OCI-LY7 (cell line): ENCODE measurements around the gene SERINC2. TPM values are rescaled to one million over a fixed set of nuclear protein-coding genes. Genes with fewer than 3 reads are reported as not detected.

Source experiments
- BruUV-seq: library from RNA; stranded (reverse); fragments of 400-500 nt; replicated peaks from 2 replicates; lab custom pipeline; 2021; lab: Mats Ljungman, UMichigan
- CTCF ChIA-PET: fragments of 300-600 bp; sonication (Branson Sonifier 250); formaldehyde crosslinking; loops from one replicate; lab custom pipeline; 2022; ENCODE audit warnings: antibody characterized with exemption; ENCODE audit not compliant: unreplicated experiment; lab: Charles Lee
- POLR2A ChIA-PET: fragments of 300-600 bp; sonication (Branson Sonifier 250); formaldehyde crosslinking; loops from one replicate; lab custom pipeline; 2022; ENCODE audit warnings: antibody characterized with exemption; lab: Charles Lee
- DNase-seq: peaks from one replicate; pipeline ENCODE4 v3.0.0-alpha.2; 2015; ENCODE audit warnings: low spot score
- H2AFZ ChIP-seq: fragments of 200-600 bp; sonication (generic), shearing (Covaris generic); 2 replicates; pipeline ENCODE4 v1.6.1; 2014; ENCODE audit warnings: mild to moderate bottlenecking, antibody characterized with exemption, low read length, moderate library complexity
- H3K27ac ChIP-seq: fragments of 200-600 bp; sonication (generic); 2 replicates; pipeline ENCODE4 v1.5.1; 2014; ENCODE audit warnings: mixed run types, low read depth, mild to moderate bottlenecking, moderate library complexity, low read length, inconsistent platforms; ENCODE audit not compliant: poor library complexity, severe bottlenecking
- H3K36me3 ChIP-seq: fragments of 200-600 bp; sonication (generic); 2 replicates; pipeline ENCODE4 v1.6.1; 2014; ENCODE audit warnings: mild to moderate bottlenecking, antibody characterized with exemption, low read length, moderate library complexity, mixed read lengths; ENCODE audit not compliant: insufficient read depth
- H3K4me1 ChIP-seq: fragments of 200-600 bp; sonication (generic); 2 replicates; pipeline ENCODE4 v1.5.1; 2014; ENCODE audit warnings: mild to moderate bottlenecking, low read length; ENCODE audit not compliant: insufficient read depth, poor library complexity, severe bottlenecking
- H3K4me2 ChIP-seq: fragments of 200-600 bp; sonication (generic); 2 replicates; pipeline ENCODE4 v1.6.1; 2014; ENCODE audit warnings: mild to moderate bottlenecking, low read length
- H3K4me3 ChIP-seq: fragments of 200-600 bp; sonication (generic); 2 replicates; pipeline ENCODE4 v1.5.1; 2014; ENCODE audit warnings: mild to moderate bottlenecking, low read depth, low read length; ENCODE audit not compliant: poor library complexity, severe bottlenecking
- H3K79me2 ChIP-seq: fragments of 200-600 bp; sonication (generic); 2 replicates; pipeline ENCODE4 v1.6.1; 2016; ENCODE audit warnings: low read depth, mild to moderate bottlenecking, low read length, moderate library complexity, mixed read lengths; ENCODE audit not compliant: insufficient read depth
- H3K9me2 ChIP-seq: fragments of 200-600 bp; sonication (generic); 2 replicates; pipeline ENCODE4 v1.6.1; 2016; ENCODE audit warnings: mild to moderate bottlenecking, low read length, mixed read lengths; ENCODE audit not compliant: insufficient read depth
- H3K9me3 ChIP-seq: fragments of 200-600 bp; sonication (generic); 2 replicates; pipeline ENCODE4 v1.6.1; 2014; ENCODE audit warnings: mild to moderate bottlenecking, mixed run types, low read length, mixed read lengths
- H4K20me1 ChIP-seq: fragments of 200-600 bp; sonication (generic); 2 replicates; pipeline ENCODE4 v1.6.1; 2014; ENCODE audit warnings: mild to moderate bottlenecking, antibody characterized with exemption, low read length, moderate library complexity, mixed read lengths; ENCODE audit not compliant: insufficient read depth
- EZH2phosphoT487 ChIP-seq: fragments of 200-600 bp; sonication (generic); IDR thresholded peaks from 2 replicates; pipeline ENCODE4 v1.6.1; 2018; ENCODE audit warnings: low read depth, borderline replicate concordance, mild to moderate bottlenecking, mixed run types, antibody characterized with exemption, low read length, moderate library complexity, mixed read lengths
- intact Hi-C: fragments of 100-400 bp; cut with micrococcal nuclease; formaldehyde crosslinking; loops from one replicate; pipeline ENCODE4 v1.10.0; 2022; ENCODE audit not compliant: unreplicated experiment
- total RNA-seq, 2 experiments: library from RNA; depleted of rRNA in 1 of 2; stranded (reverse); fragments of >200 nt in 1 of 2; shearing (Covaris generic) in 1 of 2; gene quantifications; 2 replicates each; pipeline ENCODE4 v1.2.3, GENCODE V29; 2014 to 2022
- TF ChIP-seq, protein P1 (sequence below): fragments of 200-600 bp; sonication (generic); conservative IDR thresholded peaks from 2 replicates; pipeline ENCODE4 v1.5.1; 2014; ENCODE audit warnings: mild to moderate bottlenecking, antibody characterized with exemption, low read length, moderate library complexity, mixed read lengths

SERINC2 gene
- total RNA-seq, 2 experiments from 2014 or later, result 3.5 to 11.1 TPM

DNA sequence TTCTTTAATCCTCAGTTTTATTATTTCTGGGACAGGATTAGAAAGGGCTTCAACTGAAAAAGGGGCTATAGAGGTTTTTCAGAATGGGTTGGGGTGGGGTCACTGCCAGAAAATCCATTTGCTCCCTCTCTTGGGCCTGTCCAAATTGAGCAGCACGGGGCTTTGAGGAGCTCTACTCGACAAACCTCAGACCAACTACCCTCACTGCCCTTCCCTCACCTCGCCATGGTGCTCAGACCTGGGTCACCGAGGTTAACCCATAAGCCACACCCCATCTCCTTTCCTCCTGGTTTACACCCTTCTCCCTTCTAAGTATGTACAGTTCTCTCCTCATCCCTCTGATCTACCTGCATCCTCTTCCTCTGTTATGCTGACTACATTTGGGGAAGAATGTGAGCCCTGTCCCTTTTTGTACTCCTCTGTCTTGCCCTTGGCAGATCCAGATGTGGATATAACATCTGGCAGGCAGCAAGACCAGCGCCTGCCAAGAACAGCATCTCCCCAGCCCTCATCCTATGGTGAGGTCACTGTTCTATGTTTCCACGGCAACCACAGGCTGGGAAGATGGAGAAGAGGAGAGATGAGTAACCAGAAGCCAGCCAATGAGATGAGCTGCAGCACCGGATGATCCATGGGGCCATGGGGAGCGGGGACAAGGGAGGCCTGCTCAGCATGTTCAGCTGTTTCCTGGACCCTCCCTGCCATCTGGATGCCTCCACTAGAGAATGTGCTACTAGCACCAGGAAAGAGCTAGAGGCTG, 36.5 kb upstream of the SERINC2 start:
- no peaks in the 10 kb centered on the region for H3K9me2 ChIP-seq
- ChIA-PET CTCF (no interaction called here), POLR2A (interaction anchor here (0.6 kb wide), 2 partner anchors 36 to 1335 kb away, joined by 6 to 8 read pairs; no protein-coding TSS in a partner anchor)
- H3K36me3 ChIP-seq, result no peaks in the 10 kb centered on the region
- no peaks in the 10 kb centered on the region for H3K9me3 ChIP-seq
- no peak for DNase-seq
- H3K4me3 ChIP-seq, result no peak overlapping the region
- intact Hi-C loops, result no loop called here
- TF ChIP-seq, protein P1, sequence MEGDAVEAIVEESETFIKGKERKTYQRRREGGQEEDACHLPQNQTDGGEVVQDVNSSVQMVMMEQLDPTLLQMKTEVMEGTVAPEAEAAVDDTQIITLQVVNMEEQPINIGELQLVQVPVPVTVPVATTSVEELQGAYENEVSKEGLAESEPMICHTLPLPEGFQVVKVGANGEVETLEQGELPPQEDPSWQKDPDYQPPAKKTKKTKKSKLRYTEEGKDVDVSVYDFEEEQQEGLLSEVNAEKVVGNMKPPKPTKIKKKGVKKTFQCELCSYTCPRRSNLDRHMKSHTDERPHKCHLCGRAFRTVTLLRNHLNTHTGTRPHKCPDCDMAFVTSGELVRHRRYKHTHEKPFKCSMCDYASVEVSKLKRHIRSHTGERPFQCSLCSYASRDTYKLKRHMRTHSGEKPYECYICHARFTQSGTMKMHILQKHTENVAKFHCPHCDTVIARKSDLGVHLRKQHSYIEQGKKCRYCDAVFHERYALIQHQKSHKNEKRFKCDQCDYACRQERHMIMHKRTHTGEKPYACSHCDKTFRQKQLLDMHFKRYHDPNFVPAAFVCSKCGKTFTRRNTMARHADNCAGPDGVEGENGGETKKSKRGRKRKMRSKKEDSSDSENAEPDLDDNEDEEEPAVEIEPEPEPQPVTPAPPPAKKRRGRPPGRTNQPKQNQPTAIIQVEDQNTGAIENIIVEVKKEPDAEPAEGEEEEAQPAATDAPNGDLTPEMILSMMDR, result no peak
- no peak for TF ChIP-seq EZH2phosphoT487
- no TSS peak for BruUV-seq
- H4K20me1 ChIP-seq, result no peaks in the 10 kb centered on the region
- H3K27ac ChIP-seq, result no peak overlapping the region
- H3K4me1 ChIP-seq, result no peaks in the 10 kb centered on the region
- H3K79me2 ChIP-seq, result no peaks in the 10 kb centered on the region
- H2AFZ ChIP-seq, result no peak overlapping the region
- H3K4me2 ChIP-seq, result no peak overlapping the region

DNA sequence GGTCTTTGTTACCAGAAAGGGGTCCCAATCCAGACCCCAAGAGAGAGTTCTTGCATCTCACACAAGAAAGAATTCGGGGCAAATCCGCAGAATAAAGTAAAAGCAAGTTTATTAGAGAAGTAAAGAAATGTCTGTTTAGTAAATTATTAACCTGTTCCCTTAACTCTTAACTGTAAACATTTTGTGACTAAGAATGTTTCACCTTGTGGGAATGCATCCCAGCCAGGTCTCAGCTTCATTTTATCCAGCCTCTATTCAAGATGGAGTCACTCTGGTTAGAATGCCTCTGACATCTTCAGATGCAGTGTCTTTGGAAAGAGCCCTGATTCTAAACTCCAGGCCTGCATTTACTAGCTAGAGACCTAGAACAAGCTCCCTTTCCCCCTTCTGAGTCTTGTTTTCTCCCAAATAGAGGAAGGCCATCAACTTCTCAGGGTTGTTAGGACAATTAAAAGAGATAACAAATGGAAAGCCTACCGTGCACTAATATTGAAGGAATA, 35.6 kb upstream of the SERINC2 start:
- ChIA-PET POLR2A (interaction anchor here (0.6 kb wide), 2 partner anchors 37 to 1334 kb away, joined by 6 to 8 read pairs; no protein-coding TSS in a partner anchor), CTCF (no interaction called here)
- TF ChIP-seq EZH2phosphoT487, result no peak
- TF ChIP-seq, protein P1, result no peak
- no peak overlapping the region for H3K4me2 ChIP-seq
- DNase-seq, result no peak
- no peaks in the 10 kb centered on the region for H3K36me3 ChIP-seq
- no TSS peak for BruUV-seq
- no peak overlapping the region for H3K4me3 ChIP-seq
- intact Hi-C loops, result no loop called here
- no peaks in the 10 kb centered on the region for H3K79me2 ChIP-seq
- no peaks in the 10 kb centered on the region for H4K20me1 ChIP-seq
- no peaks in the 10 kb centered on the region for H3K9me2 ChIP-seq
- no peak overlapping the region for H3K27ac ChIP-seq
- H2AFZ ChIP-seq, result no peak overlapping the region
- no peaks in the 10 kb centered on the region for H3K9me3 ChIP-seq
- no peaks in the 10 kb centered on the region for H3K4me1 ChIP-seq

DNA sequence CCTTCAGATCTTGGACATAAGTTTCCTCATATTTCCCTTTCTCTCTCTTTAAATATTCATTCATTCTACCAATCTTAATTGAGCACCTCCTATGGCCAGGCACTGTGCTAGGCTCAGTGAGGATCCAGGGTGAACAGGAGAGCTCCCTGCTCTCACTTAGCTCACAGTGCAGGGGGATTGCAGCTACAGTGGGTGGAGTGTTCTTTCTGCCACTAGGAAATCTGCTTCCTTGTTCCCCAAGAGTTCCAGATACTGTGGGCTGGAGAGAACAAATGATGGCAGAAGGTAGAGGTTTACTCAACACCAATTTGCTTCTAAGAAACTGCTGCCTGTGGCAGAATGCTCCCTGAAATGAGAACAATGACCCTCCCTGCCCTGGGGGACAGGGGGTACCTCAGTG, 35.0 kb upstream of the SERINC2 start:
- BruUV-seq, result no TSS peak
- H3K9me3 ChIP-seq, result no peaks in the 10 kb centered on the region
- H3K4me2 ChIP-seq, result no peak overlapping the region
- H3K4me3 ChIP-seq, result no peak overlapping the region
- intact Hi-C loops, result no loop called here
- no peaks in the 10 kb centered on the region for H3K4me1 ChIP-seq
- POLR2A ChIA-PET, result no interaction called here
- no peak for TF ChIP-seq EZH2phosphoT487
- TF ChIP-seq, protein P1, result no peak
- H4K20me1 ChIP-seq, result no peaks in the 10 kb centered on the region
- no peak overlapping the region for H2AFZ ChIP-seq
- CTCF ChIA-PET, result no interaction called here
- no peaks in the 10 kb centered on the region for H3K79me2 ChIP-seq
- H3K9me2 ChIP-seq, result no peaks in the 10 kb centered on the region
- DNase-seq, result no peak
- no peak overlapping the region for H3K27ac ChIP-seq
- H3K36me3 ChIP-seq, result no peaks in the 10 kb centered on the region
